Activated CD4-positive, alpha-beta T cell treated with anti-CD3 and anti-CD28 coated beads for 24 hours (primary cell): Measurements from ENCODE around the gene ABCA2.
"Not testable (repeated sequence)": the region's sequence is repeated elsewhere in the genome, so short reads cannot be mapped to it uniquely, and the experiment has no call there.

Source experiments
- DNase-seq, 2 donors: peaks; one replicate each; pipeline ENCODE4 v3.0.0-alpha.2; 2020; ENCODE audit warnings: low read depth in 2 of 2

Gene ABCA2

GRCh38 chr9:137064027-137064879 lies 36.2 kb upstream of the ABCA2 start:
- peak; percentile 58 to 59 for DNase-seq

DNA sequence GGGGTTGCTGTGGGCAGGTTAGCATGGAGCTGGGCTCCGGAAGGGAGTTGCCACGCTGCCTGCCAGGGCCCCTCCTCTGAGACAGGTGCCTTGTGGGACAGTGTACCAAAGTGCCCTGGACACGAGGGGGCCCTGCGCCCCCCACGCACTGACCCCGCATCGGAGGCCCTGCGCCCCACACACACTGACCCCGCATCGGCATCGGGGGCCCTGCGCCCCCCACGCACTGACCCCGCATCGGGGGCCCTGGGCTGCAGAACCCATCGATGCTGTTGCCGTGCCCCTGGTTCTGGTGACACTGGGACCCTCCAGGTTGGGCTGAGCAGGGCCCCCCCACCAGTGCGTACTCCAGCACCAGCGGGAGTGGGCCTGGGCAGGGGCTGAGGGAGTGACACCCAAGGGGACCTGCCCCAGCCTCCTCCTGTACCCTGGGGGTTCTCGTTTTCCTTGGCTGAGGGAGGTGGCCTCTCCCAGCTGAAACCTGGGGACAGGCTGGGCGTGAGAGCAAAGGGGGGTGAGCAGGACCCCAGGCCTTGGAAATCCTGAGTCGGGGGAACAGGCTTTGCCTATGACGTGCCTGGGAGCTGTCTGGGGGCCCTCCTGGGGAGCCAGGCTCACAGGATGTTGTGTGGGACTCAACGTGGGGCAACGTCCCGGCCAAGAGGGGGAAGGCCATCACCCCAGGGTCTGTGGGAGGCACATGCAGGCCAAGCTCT lies 35.4 kb upstream of the ABCA2 start:
- DNase-seq: no peak

DNA sequence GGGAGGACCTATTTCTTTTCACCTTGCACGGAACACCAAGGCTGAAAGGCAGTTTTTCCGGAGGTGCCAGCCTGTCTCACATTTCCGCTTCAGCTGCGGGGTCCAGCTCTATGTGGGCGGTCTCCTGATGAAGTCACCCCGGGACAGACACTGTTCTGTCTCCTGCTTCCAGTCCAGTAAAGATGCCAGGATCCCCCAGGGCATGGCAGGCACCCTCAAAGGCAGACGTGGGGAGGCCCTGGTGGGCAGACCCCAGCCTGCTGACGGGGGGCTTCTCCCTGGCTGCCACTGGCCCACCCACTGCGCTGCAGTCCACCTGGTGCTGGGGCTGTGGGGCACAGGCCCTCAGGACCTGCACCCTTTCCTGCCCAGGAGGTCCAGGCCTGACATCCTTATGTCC lies 34.8 kb upstream of the ABCA2 start:
- not testable (repeated sequence) for DNase-seq

DNA sequence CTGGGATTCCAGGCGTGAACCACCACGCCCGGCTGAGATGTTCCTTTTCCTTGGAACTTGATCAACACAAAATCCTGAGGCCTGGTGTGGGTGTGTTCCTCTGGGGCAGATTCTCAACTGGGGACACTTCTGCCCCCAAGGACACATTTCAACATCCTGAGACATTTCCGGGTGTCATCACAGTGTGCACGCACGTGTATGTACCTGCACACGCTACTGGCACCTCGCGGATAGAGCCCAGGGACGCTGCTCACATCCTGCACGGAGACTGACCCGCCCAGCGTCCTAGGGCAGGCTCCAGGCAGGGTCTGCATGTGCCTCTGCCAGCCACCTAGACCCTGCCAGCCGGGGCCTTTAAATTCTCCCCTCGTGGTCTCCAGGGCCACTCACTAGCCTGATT lies 34.3 kb upstream of the ABCA2 start:
- no peak for DNase-seq

DNA sequence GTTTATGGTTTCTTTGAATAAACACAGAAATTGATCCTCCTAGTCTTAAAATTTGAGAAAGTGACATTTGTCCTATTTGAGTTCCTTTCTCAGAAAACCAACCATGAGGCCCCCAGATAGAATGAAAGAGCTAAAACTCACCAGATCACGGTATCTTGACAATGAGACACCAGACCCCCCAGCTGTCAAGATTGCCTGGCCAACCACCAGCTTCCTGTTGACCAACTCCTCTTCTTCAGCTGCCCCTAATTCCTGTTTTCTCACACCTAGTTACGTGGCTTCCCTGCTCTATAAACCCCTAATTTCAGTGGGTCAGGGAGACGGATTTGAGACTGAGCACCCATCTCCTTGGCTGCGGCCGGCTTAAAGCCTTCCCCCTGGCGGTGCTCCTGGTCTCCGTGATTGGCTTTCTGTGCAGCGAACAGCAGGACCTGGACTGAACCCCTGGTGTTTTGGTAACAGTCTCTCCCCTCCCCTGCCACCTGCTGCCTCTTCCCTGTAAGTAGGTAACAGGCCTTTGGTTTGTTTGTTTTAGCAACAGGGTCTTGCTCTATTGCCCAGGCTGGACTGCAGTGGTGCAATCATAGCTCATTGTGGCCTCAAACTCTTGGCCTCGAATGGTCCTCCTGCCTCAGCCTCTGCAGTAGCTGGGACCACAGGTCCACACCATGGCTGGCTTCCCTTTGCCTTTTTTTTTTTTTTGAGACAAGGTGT lies 30.6 kb upstream of the ABCA2 start:
- DNase-seq: no peak

GRCh38 chr9:137057545-137057944 lies 29.5 kb upstream of the ABCA2 start:
- no peak for DNase-seq

DNA sequence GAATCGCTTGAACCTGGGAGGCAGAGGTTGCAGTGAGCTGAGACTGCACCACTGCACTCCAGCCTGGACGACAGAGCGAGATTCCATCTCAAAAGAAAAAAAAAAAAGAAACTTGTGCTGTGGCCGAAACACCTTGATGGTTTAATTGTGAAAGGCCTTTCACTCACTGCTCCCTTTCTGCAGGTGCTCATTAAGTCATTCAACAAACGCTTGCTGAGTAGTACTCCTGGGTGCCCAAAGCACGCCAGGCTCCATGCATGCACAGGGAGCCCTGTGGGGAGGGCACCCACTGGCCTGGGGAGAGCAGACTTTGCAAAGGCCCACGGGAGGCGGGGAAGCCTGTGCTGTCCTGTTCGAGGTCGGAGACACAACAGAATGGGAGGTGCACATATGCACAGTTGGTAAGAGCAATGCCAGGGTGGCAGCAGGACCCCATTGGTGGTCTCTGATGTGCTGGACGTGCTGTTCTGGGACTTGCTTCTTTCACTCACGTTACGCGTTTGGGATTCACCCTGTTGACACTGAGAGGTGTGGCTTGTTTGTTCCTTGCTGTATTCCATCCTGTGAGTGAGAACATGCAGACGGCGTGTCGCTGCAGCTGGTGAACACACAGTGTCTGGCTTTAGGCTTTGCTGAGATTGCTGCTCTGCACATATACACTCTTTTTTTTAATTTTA lies 28.8 kb upstream of the ABCA2 start:
- no peak for DNase-seq

- no peak for DNase-seq
These were observed 27.6 kb upstream of the ABCA2 start for GRCh38 chr9:137055385-137056364.

- DNase-seq: no peak
These were observed 26.9 kb upstream of the ABCA2 start for GRCh38 chr9:137054932-137055384.

GRCh38 chr9:137053944-137054931 lies 26.2 kb upstream of the ABCA2 start, which contains the start of gene ENTPD2:
ENTPD2 (minus strand) TSS chr9:137054061; CDS start chr9:137053997, 64 bp downstream.
- DNase-seq: no peak

GRCh38 chr9:137052998-137053943 lies 25.2 kb upstream of the ABCA2 start:
- no peak for DNase-seq

DNA sequence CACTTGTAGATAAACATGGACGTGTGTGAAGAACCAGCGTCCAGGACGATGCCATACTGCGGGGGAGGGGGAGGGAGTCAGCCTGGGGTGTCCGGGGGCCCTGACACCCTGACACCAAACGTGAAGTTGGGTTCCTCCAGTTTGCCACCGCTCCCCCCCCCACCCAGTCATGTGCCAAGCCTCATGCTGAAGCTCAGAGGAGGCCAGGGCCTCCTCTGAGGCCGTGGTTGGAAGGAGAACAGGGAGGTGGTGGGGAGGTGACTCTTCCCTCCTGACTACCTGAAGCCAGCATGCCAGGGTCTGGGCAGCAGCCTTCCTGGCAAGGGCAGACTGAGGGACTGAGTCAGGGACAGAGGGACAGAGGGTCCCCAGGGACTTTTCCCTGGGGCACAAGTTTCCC lies 24.3 kb upstream of the ABCA2 start:
- DNase-seq: no peak

GRCh38 chr9:137051145-137051724 lies 23.2 kb upstream of the ABCA2 start:
- DNase-seq: no peak

GRCh38 chr9:137050570-137050969 lies 22.5 kb upstream of the ABCA2 start:
- DNase-seq: no peak

GRCh38 chr9:137049544-137050449 lies 21.8 kb upstream of the ABCA2 start:
- peak; percentile 38 to 69 for DNase-seq

- no peak for DNase-seq
These were observed 20.9 kb upstream of the ABCA2 start for GRCh38 chr9:137048655-137049543.
